ENCODE data around the gene HLA-DPA1.
A peak's percentile ranks its signal among the peaks of the same experiment; 100 is the strongest.

The HLA-DPA1 gene

GRCh38 chr6:33014841-33015634 lies 58.4 kb downstream of the HLA-DPA1 start:
- peak; percentile 68 for DNase-seq
